Stimulated activated CD8-positive, alpha-beta memory T cell treated with anti-CD3 and anti-CD28 coated beads, Interleukin-12 subunit alpha, Interleukin-12 subunit beta, amount 100 ng/mL, for 24 hours (primary cell): Measurements from ENCODE around the gene FARP2.
"Not testable (repeated sequence)": the region's sequence is repeated elsewhere in the genome, so short reads cannot be mapped to it uniquely, and the experiment has no call there.

ENCODE experiments used
- DNase-seq: peaks from one replicate; pipeline ENCODE4 v3.0.0-alpha.2; 2020; ENCODE audit errors: extremely low read depth

The FARP2 gene

GRCh38 chr2:241355983-241356870 is at the start of gene FARP2:
TSS of gene FARP2 (plus strand) at chr2:241356285. CDS start at chr2:241373108, 16,823 bp downstream.
- peak; percentile 96 for DNase-seq

GRCh38 chr2:241307055-241307454 is 49.0 kb upstream of the FARP2 start:
- DNase-seq = no peak

GRCh38 chr2:241308267-241308666 is 47.8 kb upstream of the FARP2 start:
- no peak for DNase-seq

- DNase-seq = no peak
Observed at GRCh38 chr2:241308832-241309500, 47.1 kb upstream of the FARP2 start.

- no peak for DNase-seq
Observed at GRCh38 chr2:241309684-241310117, 46.4 kb upstream of the FARP2 start.

GRCh38 chr2:241310917-241311566 is 45.0 kb upstream of the FARP2 start:
- no peak for DNase-seq

- no peak for DNase-seq
Observed at GRCh38 chr2:241312082-241312481, 44.0 kb upstream of the FARP2 start.

GRCh38 chr2:241313543-241314095 is 42.5 kb upstream of the FARP2 start:
- DNase-seq = no peak

- no peak for DNase-seq
Observed at GRCh38 chr2:241314226-241315092, 41.6 kb upstream of the FARP2 start.

- peak; percentile 100 for DNase-seq
Observed at GRCh38 chr2:241315093-241315878, 40.8 kb upstream of the FARP2 start, which contains the start of gene HDLBP. TSS of gene HDLBP (minus strand) at chr2:241315672. CDS start at chr2:241266869, 48,803 bp downstream.

- DNase-seq = peak; percentile 53
Observed at GRCh38 chr2:241315879-241316631, 40.0 kb upstream of the FARP2 start, which contains the start of gene SEPTIN2. TSS of gene SEPTIN2 (plus strand) at chr2:241315925. CDS start at chr2:241324233, 8,308 bp downstream.

GRCh38 chr2:241316825-241317224 is 39.3 kb upstream of the FARP2 start:
- no peak for DNase-seq

GRCh38 chr2:241317391-241317790 is 38.7 kb upstream of the FARP2 start:
- DNase-seq = no peak

GRCh38 chr2:241318830-241319229 is 37.3 kb upstream of the FARP2 start:
- DNase-seq = not testable (repeated sequence)

- DNase-seq = no peak
Observed at GRCh38 chr2:241320394-241320793, 35.7 kb upstream of the FARP2 start.

GRCh38 chr2:241321033-241321432 is 35.1 kb upstream of the FARP2 start:
- DNase-seq = no peak

GRCh38 chr2:241321886-241322285 is 34.2 kb upstream of the FARP2 start:
- DNase-seq = no peak

- DNase-seq = no peak
Observed at GRCh38 chr2:241323778-241324177, 32.3 kb upstream of the FARP2 start.

- no peak for DNase-seq
Observed at GRCh38 chr2:241324775-241325174, 31.3 kb upstream of the FARP2 start.
